ENCODE results near the gene SLC38A7.
"Not testable (repeated sequence)": the region's sequence is repeated elsewhere in the genome, so short reads cannot be mapped to it uniquely, and the experiment has no call there.

SLC38A7 gene

GRCh38 chr16:58639230-58639629 is 45.3 kb downstream of the SLC38A7 start:
- H3K27ac ChIP-seq = no peak overlapping the region
- no peak for DNase-seq (ENCODE audit: low read depth, low spot score)

GRCh38 chr16:58638148-58639036 is 46.2 kb downstream of the SLC38A7 start:
- peak; percentile 60 for DNase-seq (ENCODE audit: low read depth, low spot score)
- H3K27ac ChIP-seq = peak overlapping the region; percentile 50

GRCh38 chr16:58637021-58637420 is 47.5 kb downstream of the SLC38A7 start:
- not testable (repeated sequence) for H3K27ac ChIP-seq; DNase-seq (ENCODE audit: low read depth, low spot score)

GRCh38 chr16:58636466-58636865 is 48.1 kb downstream of the SLC38A7 start:
- no peak overlapping the region for H3K27ac ChIP-seq
- DNase-seq (ENCODE audit: low read depth, low spot score) = no peak

- DNase-seq (ENCODE audit: low read depth, low spot score) = no peak
- no peak overlapping the region for H3K27ac ChIP-seq
Observed at GRCh38 chr16:58635502-58635901, 49.1 kb downstream of the SLC38A7 start.

GRCh38 chr16:58634265-58634802 is 50.2 kb downstream of the SLC38A7 start:
- DNase-seq (ENCODE audit: low read depth, low spot score) = no peak

GRCh38 chr16:58629733-58630640 is 54.6 kb downstream of the SLC38A7 start, which contains the start of gene CNOT1:
Gene CNOT1, minus strand, starts transcription at chr16:58629826. Its CDS starts 30,489 bp downstream, at chr16:58599337.
- peak; percentile 99 for DNase-seq (ENCODE audit: low read depth, low spot score)
- peak within 1 kb of the TSS; percentile 94 for H3K27ac ChIP-seq

More at GRCh38 chr16:58634265-58634802, 50.2 kb downstream of the SLC38A7 start:
- no peak overlapping the region for H3K27ac ChIP-seq

GRCh38 chr16:58628845-58629732 is 55.5 kb downstream of the SLC38A7 start:
- DNase-seq (ENCODE audit: low read depth, low spot score) = no peak
- peak overlapping the region; percentile 94 for H3K27ac ChIP-seq

GRCh38 chr16:58624209-58624608 is 60.4 kb downstream of the SLC38A7 start:
- DNase-seq (ENCODE audit: low read depth, low spot score) = no peak
- no peak overlapping the region for H3K27ac ChIP-seq

- no peak overlapping the region for H3K27ac ChIP-seq
- no peak for DNase-seq (ENCODE audit: low read depth, low spot score)
Observed at GRCh38 chr16:58620396-58620795, 64.2 kb downstream of the SLC38A7 start.

- no peak for DNase-seq (ENCODE audit: low read depth, low spot score)
- H3K27ac ChIP-seq = no peak overlapping the region
Observed at GRCh38 chr16:58615280-58615679, 69.3 kb downstream of the SLC38A7 start.

Data from epithelial cell of prostate (primary cell).